ENCODE results near the gene PLTP.
"Not testable (repeated sequence)": the region's sequence is repeated elsewhere in the genome, so short reads cannot be mapped to it uniquely, and the experiment has no call there.

The PLTP gene

DNA sequence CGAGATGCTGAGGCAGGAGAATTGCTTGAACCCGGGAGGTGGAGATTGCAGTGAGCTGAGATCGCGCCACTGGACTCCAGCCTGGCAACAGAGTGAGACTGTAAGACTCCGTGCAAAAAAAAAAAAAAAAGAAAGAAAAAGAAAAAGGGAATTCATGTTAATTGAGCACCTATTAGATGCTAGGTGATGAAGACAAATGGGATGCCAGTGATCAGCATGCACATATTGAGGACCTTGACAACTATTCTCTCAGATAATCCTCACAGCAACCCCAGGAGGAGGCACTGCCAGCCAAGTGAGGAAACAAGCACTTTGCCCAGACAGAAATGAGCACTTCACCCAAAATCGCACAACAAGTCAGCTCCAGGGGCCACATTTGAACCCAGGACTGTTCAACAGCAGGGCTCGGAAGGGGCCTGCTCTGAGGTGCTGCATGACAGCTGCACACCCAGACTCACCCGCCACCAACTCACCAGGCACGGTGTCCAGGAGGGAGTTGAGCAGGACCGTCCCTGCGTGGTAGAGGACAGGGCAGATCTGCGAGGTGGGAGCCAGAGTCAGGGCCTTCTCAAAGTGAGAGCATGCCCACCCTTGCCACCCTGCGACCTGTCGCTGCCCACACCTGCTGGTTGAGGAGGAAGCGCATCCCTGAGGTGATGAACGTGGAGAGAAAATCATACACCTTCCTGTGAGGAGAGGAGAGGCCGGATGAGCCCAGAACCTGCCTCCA is 4.6 kb downstream of the PLTP start:
- no peaks in the 10 kb centered on the region for H3K9me3 Mint-ChIP-seq
- TF ChIP-seq CTCF (IDR thresholded peaks at IDR 0.05; ENCODE audit: unreplicated experiment in 3 of 3): no peak
- no peak overlapping the region for H3K4me3 Mint-ChIP-seq
- no peaks in the 10 kb centered on the region for H3K27me3 Mint-ChIP-seq (ENCODE audit: low read depth)
- peaks cover 9% of the 10 kb centered on the region for H3K4me1 Mint-ChIP-seq
- H3K27ac Mint-ChIP-seq: no peak overlapping the region
- peaks cover 44% of the 10 kb centered on the region for H3K36me3 Mint-ChIP-seq (ENCODE audit: low read depth)

DNA sequence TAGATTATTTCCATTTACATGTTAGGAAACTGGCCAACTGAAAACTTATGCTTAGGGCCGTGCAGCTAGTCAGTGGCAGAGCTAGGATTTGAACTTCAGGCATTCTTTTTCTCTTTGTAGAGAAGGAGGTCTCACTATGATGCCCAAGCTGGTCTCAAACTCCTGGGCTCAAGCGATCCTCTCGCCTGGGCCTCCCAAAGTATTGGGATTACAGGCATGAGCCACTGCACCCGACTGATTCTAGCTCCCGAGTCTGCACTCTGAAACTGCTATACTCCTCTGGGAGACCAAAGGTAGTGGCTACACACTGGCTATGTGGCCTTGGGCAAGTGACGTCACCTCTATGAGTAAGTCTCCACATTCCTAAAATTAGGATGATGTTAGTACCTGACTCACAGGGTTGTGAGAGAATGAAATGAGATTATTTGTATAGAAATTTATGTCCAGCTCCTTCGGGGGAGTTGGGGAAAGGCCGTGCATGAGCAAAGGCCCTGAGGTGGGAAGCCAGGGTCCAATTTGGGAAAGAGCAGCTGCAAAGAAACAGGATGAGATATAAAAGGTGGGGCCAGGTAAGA is 6.4 kb downstream of the PLTP start:
- H3K27ac Mint-ChIP-seq: no peak overlapping the region
- H3K36me3 Mint-ChIP-seq (ENCODE audit: low read depth): peaks cover 41% of the 10 kb centered on the region
- H3K9me3 Mint-ChIP-seq: no peaks in the 10 kb centered on the region
- H3K27me3 Mint-ChIP-seq (ENCODE audit: low read depth): no peaks in the 10 kb centered on the region
- peaks cover 3% of the 10 kb centered on the region for H3K4me1 Mint-ChIP-seq
- H3K4me3 Mint-ChIP-seq: no peak overlapping the region
- TF ChIP-seq CTCF (IDR thresholded peaks at IDR 0.05; ENCODE audit: unreplicated experiment in 3 of 3): no peak

DNA sequence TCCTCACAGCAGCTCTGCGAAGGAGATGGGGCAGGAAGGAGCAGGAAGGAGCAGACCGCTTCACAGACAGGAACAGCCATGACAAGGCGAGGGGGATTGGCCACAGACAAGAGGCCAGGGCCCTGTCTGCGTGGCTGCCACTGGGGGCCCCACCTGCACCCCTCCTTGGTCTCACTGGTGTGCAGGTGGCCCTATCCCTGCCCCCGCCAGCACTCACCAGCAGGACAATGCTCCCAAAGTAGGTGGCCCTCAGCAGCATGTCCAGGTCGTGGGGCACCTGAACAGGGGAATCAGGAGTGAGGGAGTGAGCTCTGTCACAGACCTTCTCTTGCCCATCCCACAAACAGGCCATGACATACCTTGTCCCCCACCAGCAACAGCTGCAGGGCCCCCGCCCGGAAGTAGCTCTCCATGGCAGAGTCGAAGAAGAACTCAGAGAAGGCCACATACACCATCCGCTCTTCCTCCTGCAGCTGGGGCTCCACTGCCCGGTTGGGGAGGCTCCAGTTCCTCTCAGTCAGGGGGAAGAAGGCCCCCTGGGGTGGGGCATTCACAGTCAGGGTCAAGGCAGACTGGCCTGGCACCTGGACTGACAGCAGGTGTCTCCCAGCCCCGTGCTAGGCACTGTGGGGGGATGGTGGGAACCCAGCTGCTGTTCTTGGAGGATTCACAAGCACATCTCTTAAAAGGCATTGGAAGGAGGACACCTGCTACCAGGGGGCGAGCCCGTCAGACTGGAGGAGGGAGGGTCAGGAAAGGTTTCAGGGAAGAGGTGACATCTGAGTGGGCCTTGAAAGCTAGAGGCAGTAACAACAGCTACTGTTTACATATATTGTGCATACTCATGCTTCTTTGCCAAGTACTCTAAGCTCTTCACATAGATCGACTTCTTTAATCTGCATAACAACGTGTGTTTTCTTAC is 7.1 kb downstream of the PLTP start:
- no peak for TF ChIP-seq CTCF (IDR thresholded peaks at IDR 0.05; ENCODE audit: unreplicated experiment in 3 of 3)
- Mint-ChIP-seq H3K4me1 (no peaks in the 10 kb centered on the region), H3K27me3 (ENCODE audit: low read depth) (no peaks in the 10 kb centered on the region), H3K4me3 (no peak overlapping the region), H3K36me3 (ENCODE audit: low read depth) (peaks cover 39% of the 10 kb centered on the region), H3K27ac (no peak overlapping the region), H3K9me3 (no peaks in the 10 kb centered on the region)

DNA sequence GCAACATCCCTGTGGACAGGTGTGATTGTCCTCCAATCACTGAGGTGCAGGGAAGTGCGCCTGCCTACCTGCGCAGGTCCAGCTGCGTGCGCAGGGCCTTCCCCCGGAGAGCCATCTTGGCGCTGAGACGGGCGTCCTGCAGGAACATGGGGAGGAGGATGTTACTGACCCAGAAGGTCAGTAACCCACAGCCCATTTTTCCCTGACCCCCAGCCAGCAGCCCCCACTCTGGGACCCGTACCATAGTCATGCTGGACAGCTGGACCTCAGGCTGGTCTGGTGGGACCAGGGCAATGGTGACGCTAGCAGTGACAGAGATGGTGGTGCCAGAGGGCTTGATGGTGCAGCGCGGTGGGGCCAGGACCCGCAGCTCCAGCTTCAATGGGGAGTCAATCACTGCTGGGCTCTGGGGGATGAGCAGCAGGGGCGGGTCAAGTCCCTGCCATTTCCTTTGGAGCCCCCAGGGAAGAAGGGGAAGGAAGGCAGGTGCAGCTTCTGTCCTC is 9.7 kb downstream of the PLTP start:
- no peak overlapping the region for H3K27ac Mint-ChIP-seq
- H3K9me3 Mint-ChIP-seq: no peaks in the 10 kb centered on the region
- no peaks in the 10 kb centered on the region for H3K27me3 Mint-ChIP-seq (ENCODE audit: low read depth)
- no peak for TF ChIP-seq CTCF (IDR thresholded peaks at IDR 0.05; ENCODE audit: unreplicated experiment in 3 of 3)
- peaks cover 40% of the 10 kb centered on the region for H3K36me3 Mint-ChIP-seq (ENCODE audit: low read depth)
- no peak overlapping the region for H3K4me3 Mint-ChIP-seq
- no peaks in the 10 kb centered on the region for H3K4me1 Mint-ChIP-seq

- not testable (repeated sequence) for H3K4me3 Mint-ChIP-seq; H3K27me3 Mint-ChIP-seq (ENCODE audit: low read depth); H3K27ac Mint-ChIP-seq; H3K9me3 Mint-ChIP-seq; H3K4me1 Mint-ChIP-seq
- H3K36me3 Mint-ChIP-seq (ENCODE audit: low read depth): peaks cover 44% of the 10 kb centered on the region
Measured at GRCh38 chr20:45901332-45901731, 10.6 kb downstream of the PLTP start.

Measured in nephron (organoid).